Fibroblast of the conjunctiva (primary cell): Measurements from ENCODE around the gene FAM131C.
"Not testable (repeated sequence)": the region's sequence is repeated elsewhere in the genome, so short reads cannot be mapped to it uniquely, and the experiment has no call there.

Experiments
- DNase-seq: peaks from one replicate; pipeline ENCODE4 v3.0.0-alpha.2; 2010; ENCODE audit warnings: low read depth

FAM131C gene, protein sequence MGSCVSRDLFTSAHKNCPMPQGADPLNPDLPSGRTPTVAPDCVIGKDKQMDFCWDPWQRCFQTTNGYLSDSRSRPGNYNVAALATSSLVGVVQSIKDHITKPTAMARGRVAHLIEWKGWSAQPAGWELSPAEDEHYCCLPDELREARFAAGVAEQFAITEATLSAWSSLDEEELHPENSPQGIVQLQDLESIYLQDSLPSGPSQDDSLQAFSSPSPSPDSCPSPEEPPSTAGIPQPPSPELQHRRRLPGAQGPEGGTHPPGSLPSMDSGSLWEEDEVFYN

DNA sequence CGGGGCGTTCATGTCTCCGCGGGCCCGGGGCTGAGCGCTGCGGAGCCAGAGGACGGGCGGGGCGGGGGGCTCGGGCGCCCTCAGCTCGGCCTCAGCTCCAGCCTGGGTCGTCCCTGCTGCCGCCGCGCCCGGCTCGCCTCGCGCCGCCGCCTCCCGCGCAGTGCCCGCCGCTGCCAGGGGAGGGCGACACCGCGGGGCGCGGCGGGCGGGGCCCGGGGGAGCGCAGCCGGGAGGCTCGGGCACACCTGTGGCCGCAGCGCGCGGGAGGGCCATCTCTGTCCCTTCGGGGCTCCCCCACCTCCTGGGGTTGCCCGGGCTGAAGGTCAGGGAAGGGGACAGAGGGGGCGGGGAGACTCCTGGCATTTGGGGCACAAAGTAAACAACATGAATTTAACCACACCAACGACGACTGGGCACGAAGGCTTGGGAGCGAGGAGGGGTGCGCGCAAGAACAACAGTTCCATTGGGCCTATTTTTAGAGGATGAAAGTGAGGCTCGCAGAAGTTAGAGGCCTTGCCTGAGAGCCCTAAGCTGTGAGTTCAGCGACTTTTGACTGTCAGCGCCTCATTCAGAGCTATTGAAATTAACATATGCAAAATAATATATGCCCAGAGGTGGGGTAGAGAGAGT, at the start of gene FAM131C:
TSS of gene FAM131C (minus strand) at position 162 of the 630 bp plus-strand sequence. CDS start 209 bp downstream, outside the sequence.
- DNase-seq, result no peak

DNA sequence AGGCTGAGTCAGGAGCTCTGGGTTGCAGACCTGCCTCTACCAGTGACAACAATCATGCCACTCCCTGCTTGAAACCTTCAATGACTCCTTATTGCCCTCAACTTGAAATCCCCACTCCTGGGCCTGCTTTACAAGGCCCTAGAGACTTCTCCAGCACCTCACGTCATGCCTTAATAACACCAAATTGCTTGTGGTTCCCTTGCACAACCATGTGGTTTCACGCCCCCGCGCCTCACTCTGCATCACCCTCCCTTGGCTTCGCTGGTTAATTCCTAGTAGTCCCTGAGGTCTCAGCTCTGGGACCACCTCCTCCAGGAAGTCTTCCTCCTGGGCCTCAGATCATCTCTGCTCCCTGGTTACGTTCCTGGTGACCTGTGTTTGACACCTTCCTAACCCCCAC, 49.5 kb upstream of the FAM131C start:
- DNase-seq, result no peak

DNA sequence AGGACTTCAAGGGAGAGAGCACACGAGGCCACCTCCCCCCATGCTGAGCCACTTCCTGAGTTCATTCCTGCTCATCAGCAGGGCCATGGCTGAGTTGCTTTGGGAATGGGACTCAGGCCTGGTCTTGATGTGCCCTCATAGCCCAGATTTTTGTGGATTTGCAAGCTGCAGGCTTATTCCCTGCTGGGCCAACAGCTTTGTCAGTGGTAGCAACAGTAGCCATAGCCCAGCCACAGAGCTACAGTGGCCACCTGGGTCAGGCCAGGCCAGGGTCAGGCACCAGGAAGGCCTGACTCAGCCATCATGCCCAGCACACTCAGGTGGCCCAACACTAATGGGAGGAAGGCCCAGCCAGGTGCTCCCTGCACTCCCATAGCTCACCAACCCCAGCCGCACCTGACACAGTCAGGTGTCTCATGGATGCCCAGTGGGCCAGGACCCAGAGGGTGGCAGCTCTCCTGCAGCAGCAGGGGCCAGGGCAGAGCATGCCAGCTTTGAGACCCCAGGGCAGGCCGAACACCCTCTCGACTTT, 49.0 kb upstream of the FAM131C start:
- DNase-seq, result no peak

DNA sequence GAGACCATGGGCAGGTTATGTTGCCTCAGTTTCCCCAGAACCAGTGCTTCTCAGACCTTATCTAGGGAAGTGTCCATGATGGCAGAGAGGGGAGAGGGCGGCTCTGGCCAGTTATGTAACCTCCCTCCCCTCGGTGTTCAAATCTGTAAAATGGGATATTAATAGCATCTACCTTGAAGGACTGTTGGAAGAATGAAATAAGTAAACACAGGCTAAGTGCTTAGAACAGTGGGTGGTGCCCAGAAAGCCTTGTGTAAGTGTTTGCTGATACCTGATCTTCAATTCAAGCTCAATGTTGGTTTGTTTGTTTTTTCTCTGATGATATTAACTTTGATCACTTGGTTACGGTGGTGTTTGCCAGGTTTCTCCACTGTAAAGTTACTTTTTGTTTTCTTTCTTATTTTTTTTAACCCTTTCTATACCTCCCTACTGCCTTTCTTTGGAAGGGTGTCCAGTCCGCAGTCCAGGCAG, 47.5 kb upstream of the FAM131C start:
- no peak for DNase-seq

DNA sequence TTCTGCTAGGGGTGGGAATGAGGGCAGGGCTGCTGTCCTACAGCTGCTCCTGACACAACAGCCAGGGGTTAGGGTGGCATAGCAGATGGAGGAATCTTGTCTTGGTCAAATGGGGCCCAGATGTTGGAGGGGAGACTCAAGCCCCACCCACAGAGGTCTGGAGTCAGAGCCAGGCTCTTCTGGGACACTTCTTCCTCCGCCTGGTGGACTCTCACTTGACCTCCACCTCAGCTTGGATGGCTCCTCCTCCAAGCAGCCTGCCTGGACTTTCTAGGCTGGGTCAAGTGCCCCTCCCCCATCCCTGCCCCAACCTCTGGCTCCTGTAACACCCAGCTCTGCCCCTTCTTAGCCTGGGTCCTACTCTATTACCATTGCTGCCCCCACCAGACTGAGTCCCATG, 47.0 kb upstream of the FAM131C start:
- DNase-seq, result no peak

DNA sequence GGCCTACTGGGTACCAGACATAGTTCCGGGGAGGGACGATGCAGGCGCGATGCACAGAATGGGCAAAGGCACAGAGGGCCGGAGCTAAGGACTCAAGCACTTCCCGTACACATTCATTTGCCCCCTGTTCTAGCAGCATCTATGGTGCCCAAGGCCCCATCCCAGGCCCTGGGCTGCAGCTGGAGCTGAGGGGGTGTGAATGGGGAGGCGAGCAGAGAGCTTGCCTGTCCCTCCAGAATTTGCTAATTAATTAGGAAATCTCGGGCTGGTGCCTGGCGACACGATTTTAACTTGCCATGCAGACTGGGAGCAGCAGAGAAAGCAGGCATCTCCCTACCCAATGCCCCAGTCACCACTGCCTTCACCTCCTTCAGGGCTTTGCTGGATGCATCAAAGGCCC, 46.5 kb upstream of the FAM131C start:
- DNase-seq, result no peak

DNA sequence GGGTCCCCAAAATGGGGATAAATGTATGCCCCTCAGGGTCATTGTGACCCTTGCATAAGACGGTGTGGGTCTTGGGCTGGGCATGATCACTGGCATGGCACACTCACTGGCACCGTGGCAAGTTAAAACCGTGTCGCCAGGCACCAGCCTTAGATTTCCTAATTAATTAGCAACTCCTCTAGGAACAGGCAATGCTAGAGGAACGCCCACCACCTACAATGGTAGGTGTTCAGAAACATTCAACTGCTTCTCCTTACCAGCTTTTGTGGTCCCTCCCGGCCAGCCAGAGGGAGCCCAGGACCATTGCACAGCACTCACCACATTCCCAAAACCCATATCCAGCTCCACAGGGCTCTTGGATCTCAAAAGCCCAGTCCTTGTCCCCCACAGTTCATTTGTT, 46.1 kb upstream of the FAM131C start:
- no peak for DNase-seq

DNA sequence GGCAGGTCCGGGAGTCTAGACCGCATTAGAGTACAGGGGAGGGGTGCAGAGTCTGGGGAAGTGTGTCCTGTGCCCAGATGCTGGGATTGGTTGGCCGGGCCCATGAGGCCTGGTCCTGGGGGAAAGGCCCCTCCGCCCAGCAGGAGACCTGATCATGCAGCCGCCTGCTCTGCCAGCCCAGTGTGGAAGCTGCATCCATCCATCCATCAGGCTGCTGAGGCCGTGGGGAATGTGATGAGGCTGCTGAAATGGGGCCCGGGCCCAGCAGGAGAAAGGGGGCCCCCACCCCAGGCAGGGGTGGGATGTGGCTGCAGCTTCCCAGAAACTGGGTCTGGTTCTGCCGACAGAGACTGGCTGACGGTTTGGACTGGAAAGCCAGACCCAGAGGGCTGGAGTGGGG, 45.3 kb upstream of the FAM131C start:
- DNase-seq, result no peak

DNA sequence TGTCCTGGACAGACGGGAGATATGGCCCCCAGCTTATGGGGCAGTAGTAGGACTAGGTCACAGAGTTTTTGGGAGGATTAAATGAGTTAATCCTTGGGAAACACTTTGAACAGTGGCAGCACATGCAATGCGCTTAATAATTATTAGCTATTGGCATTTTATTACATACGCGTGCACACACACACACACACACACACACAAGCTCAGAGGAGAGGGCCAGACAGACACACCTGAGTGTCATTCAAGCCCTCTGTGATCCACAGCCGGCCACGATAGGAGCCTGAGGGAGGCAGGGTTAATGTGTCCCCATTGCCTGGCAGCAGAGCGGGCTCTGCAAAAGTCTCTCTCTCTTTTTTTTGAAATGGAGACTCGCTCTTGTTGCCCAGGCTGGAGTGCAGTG, 44.5 kb upstream of the FAM131C start:
- no peak for DNase-seq

DNA sequence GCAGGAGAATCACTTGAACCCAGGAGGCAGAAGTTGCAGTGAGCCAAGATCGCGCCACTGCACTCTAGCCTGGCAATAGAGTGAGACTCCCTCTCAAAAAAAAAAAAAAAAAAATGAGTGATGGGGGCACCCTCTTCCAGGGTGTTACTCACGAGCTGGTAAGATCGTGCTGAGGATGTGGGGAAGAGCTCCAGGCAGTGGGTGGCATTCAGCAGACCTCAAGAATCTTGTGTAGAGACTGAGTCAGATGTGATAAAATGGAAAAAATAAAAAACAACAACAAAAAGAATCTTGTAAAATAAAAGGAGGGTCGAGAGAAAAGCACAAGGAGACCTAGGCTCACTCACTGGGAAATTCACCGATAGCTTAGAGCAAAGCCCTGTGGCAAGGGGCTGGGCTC, 43.9 kb upstream of the FAM131C start:
- DNase-seq, result no peak

DNA sequence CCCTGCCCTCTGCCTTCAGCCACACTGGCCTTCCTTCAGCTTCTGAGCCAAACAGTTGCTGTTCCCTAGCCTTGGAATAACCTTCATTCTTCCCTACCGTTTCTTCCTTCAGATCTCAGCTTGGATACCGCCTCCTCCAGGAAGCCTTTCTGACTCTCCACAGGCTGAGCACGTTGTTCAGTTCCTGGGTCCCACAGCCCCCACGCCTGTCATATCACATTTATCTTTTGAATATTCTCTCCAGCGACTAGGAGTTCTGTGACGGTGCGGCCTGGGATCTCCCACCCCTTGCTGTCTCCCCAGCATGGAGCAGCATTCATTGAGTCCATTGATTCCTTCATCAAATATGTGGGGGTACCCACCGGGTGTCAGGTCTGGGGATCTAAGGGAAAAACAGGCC, 43.2 kb upstream of the FAM131C start:
- no peak for DNase-seq

DNA sequence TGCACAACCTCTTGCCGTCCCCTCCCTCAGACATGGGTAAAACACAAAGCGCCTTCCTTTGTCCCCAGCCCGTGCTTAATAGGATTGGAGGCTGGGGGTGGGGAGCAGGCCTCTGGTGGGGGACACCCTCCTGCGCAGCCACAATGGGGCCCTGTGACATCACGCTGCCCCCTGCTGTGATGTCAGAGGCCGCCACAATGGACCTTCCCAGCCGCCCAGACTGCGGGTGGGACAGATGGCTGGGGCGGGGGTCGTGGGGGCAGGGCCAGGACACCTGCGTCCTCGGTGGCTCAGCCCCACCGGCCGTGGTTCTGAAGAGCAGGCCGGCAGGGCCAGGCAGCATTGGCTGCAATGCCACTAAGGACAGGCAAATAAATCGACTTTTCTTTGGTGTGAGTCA, 42.6 kb upstream of the FAM131C start:
- no peak for DNase-seq

DNA sequence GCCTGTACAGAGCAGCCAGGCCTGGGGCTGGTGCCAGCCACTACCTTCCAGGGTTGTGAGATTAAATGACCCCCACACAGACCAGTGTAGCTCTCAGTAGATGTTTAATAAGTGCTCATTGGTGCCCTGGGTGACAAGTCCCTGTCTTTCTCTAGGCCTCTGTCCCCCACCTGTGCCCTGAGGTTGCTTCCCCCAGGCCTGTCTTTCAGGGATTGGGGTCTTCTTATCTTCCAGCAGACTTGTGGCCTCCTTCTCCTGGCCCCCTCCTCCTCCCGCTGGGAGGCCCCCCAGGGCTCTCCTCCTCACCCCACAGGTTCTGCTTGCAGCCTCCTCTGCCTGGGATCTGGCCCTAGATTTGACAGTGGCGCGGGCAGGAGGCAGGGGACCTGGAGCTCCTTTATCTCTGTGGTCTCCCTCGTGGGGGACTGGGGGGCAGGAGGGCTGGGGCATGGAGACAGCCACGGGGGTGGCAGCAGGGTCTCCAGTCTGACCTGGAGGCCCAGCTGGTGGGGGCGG, 42.1 kb upstream of the FAM131C start:
- no peak for DNase-seq

DNA sequence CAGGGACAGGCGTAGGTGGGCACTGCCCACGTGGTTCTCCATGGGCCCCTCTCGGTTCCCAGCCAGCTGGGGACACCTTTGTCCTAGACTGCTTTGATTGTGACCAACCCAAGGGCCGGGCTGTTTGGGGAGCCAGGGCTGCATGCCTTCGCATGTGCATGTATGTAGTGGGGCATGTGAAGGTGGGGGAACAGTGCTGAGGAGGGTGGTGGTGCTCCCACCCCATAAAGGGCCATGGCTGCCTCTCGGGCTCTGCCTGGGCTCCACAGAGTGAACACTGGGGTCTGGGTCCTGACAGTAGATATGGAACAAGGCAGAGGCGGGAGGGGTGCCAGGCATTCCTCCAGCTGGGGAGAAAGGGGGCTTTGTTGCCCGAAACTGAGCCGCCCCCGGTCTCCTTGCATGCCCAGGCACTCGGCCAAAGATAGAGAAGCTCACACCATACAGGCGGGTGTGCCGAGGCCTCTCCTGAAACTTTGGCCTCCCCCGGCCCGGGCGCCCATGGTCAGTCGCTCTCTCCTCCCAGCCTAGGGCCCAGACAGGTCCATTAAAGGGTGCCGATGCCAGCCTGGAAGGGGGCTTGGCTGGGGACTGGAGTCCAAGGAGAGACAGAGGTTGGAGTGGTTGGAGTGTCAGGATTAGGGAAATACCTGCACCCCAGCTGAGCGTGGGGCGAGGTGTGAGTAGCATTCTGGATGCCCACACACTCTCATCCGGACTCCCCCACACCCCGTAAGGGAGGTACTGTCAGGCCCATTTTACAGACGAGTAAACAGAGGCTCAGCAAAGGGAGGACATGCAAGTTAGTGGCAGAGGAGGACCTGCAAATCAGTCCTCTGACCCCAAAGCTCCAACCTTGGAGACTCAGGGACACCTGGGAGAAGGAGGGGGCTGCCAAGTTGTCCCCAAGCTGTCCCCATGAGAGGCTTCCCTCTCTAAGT, 41.3 kb upstream of the FAM131C start:
- no peak for DNase-seq

DNA sequence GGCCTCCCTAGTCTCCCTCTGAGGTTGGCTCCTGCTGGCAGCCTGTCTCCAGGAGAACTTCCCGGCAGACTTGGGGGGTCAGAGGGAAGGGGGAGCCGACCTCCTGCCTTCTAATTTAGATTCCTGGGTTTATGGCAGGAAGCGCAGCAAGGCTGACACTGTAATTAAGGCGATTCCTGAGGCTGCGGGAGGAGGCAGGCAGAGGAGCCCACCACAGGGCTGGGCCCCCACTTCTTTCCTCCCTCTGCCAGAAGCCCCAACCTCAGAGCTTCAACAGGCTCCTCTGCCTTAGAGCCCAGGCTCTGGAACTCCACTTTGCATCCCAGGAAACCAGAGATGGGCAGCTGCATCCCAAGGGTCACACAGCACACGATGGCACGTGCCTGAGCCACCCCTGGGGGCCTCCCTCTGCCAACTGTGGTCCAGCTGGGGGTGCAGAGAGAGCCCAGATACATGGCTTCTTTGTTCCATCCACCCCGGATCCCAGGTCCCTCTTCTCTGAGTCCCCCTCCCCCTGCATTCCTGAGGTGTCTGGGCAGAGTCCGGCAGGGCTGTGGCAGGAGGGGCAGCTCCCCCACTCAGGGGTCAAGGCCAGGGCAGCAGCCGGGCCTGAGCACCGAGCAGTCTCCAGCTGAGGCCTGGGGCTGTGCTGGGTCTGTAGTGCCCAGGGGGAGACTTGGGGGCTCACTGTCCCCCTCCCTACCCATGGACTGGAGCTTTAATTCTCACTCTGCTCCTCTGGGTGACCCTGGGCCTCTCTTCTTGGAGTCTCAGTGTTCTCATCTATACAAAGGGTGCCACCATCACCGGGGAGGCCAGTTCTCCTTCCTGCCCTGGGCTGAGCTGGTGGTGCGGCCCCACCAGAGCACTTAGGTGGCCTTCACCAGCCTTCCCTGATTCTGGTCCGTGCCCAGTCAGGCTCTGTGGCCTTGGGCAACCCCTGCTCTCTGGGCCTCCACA, 39.4 kb upstream of the FAM131C start:
- no peak for DNase-seq

DNA sequence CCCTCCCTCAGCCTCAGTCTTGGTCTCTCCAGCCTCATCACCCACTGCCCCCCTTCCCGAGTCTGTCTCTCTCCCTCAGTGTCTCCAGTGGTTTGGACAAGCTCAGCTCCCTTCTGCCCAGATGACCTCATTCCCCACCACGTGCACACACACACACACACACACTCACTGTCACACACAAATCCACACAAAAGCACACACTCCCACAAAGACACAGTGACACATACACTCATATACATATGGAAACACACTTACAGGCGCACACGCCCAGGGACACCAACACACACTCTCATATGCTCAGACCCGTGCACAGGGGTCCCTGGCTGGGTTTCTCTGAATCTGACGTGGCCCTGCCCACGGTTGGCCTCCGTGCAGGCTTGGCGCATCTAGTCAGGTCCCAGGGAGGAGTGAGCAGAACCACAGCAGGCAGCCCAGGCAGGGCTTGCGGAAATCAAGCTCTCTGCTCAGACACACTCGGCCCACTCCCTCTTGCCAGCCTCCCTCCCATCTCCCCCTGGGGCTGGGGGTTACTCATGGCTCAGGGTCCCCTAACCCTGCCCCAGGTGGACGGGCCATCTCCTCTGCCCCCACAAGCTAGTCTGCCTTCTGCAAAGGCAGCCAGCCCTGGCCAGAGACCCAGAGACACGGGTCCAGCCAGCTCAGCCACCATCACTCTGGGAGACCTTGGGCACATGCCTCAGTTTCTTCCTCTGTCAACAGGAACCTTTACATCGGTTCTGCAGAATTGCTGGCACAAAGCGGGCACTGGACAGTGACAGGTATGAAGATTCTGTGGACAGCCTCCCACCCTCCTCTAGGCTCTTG, 38.5 kb upstream of the FAM131C start:
- no peak for DNase-seq

DNA sequence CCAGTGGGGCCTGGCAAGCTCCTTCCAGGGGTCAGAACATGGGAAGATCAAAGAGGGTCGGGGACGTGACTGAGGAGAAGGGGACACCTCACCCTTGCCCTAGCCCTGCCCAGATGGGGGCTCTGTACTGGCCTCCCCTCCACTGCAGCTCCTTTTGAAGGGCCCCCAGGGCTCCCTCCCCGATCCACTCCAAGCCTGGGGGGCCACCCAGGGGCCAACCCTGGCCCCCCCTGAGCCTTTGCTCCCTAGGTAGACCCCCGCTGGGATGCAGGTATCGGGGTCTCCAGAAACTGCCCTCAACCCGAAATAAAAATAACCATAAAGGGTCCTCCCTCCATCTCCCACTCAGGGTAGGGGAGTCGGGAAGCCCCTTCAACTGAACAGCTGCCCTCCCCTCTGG, 37.4 kb upstream of the FAM131C start:
- no peak for DNase-seq

DNA sequence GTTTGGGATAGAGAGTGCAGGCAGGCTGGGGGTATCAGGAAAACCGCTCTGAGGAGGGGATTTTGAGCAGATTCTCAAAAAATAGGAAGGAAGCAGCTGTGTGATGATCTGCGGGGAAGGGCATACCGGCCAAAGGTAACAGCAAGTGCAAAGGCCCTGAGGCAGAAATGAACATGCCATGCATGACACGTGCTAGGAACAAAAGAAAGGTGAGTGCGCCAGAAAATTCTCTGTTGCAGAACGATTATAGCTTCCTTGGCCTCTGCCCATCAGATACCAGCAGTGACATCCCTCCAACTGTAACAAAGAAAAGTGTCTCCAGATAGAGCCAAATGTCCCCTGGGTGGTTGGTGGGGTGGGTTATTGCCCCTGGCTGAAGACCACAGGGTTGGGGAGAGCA, 37.0 kb upstream of the FAM131C start:
- no peak for DNase-seq

DNA sequence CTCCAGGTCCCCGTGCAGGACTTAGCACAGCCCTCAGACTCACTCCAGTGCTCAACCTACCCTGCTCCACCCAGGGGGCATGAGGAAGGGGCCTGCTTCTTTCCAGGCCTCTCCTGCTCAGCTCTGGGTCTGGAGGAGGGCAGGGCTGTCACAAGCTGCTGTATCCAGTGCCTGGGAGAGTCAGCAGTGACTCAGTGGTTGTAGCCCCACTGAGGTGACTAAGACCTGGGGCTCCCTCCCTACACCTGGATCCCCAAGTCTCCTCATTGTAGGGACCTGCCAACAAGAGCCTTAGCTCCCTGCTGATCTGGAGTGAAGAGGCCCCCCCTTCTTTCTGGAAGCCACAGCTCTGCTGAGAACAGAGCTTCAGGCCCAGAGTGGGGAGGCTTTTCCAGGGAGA, 36.1 kb upstream of the FAM131C start:
- DNase-seq, result no peak

DNA sequence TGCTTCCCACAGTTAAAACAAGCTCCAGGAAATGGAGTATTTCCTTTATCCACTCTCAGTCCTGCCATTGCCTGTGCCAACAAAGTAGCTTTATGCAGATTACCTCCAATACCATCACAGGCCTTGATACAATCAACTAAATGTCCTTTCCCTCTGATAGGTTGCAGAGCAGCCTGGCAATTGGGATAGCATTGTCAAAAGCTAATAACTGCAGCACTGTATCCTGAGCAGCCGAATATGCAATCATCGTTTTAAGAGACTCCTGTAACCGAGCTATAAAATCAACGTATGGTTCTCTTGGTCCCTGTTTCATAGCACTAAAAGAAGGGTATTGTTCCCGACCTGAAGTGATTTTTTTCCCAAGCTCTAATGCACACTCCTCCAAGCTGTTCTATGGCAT, 33.6 kb upstream of the FAM131C start:
- not testable (repeated sequence) for DNase-seq
